ENCODE measurements around the gene SDK2. TPM values are rescaled to one million over a fixed set of nuclear protein-coding genes. Genes with fewer than 3 reads are reported as not detected.

Gene SDK2
- total and polyA plus RNA-seq, 2 experiments from 2014 or later = 0.74 to 5.1 TPM

- peak overlapping the region; percentile 59; the same call in 1 of the 2 replicates for H2AFZ ChIP-seq
- DNase-seq (ENCODE audit: low spot score) (no peak), ATAC-seq (peak; percentile 56)
- Mint-ChIP-seq H3K27ac (no peak overlapping the region), H3K9me3 (no peaks in the 10 kb centered on the region), H3K4me3 (no peak overlapping the region), H3K36me3 (ENCODE audit: low read depth) (no peaks in the 10 kb centered on the region), H3K27me3 (ENCODE audit: insufficient read depth, low read depth, poor library complexity) (peaks cover 12% of the 10 kb centered on the region), H3K4me1 (peaks cover 19% of the 10 kb centered on the region)
- H3K4me3 ChIP-seq = no peak overlapping the region
- no peak overlapping the region for H3K4me2 ChIP-seq
- H3K27me3 ChIP-seq (ENCODE audit: insufficient read depth) = no peaks in the 10 kb centered on the region
- no peak overlapping the region for H3K27ac ChIP-seq (ENCODE audit: low read depth)
- H3K4me1 ChIP-seq (ENCODE audit: insufficient read depth) = no peaks in the 10 kb centered on the region; the same call in 1 of the 2 replicates
- no peaks in the 10 kb centered on the region for H3F3A ChIP-seq (replicated peaks; ENCODE audit: low read depth)
- no peaks in the 10 kb centered on the region for H3K79me2 ChIP-seq (replicated peaks; ENCODE audit: insufficient read depth)
- H3K9me2 ChIP-seq (ENCODE audit: insufficient read depth) = no peaks in the 10 kb centered on the region
- H3K36me3 ChIP-seq (ENCODE audit: insufficient read depth) = no peaks in the 10 kb centered on the region
- no peaks in the 10 kb centered on the region for H4K20me1 ChIP-seq (replicated peaks; ENCODE audit: insufficient read depth)
- no peak for TF ChIP-seq EZH2phosphoT487 (IDR thresholded peaks at IDR 0.05; ENCODE audit: unreplicated experiment)
- no peak for TF ChIP-seq CREB1 (CRISPR knock-in tag; IDR thresholded peaks at IDR 0.05; ENCODE audit: low read depth)
- no peak for TF ChIP-seq POLR2AphosphoS5 (IDR thresholded peaks at IDR 0.05; ENCODE audit: low read depth)
- no peak for TF ChIP-seq ZNF462 (CRISPR knock-in tag; IDR thresholded peaks at IDR 0.05)
- no peak for TF ChIP-seq CTCF (conservative IDR thresholded peaks at IDR 0.05; ENCODE audit: low read depth in 2 of 2)
- TF ChIP-seq ZNF331 (CRISPR knock-in tag; IDR thresholded peaks at IDR 0.05; ENCODE audit: low read depth) = no peak
- TF ChIP-seq REST (IDR thresholded peaks at IDR 0.05; ENCODE audit: unreplicated experiment) = no peak
- no peak for TF ChIP-seq ETS1 (IDR thresholded peaks at IDR 0.05)
- no peak for TF ChIP-seq JUNB (IDR thresholded peaks at IDR 0.05; ENCODE audit: unreplicated experiment)
- TF ChIP-seq NANOG (IDR thresholded peaks at IDR 0.05; ENCODE audit: borderline replicate concordance) = no peak
- no peak for TF ChIP-seq ZNF114 (CRISPR knock-in tag; IDR thresholded peaks at IDR 0.05)
- TF ChIP-seq STAT1 (IDR thresholded peaks at IDR 0.05; ENCODE audit: unreplicated experiment) = no peak
- no peak for TF ChIP-seq EZH2 (IDR thresholded peaks at IDR 0.05; ENCODE audit: low read depth, unreplicated experiment)
Observed at GRCh38 chr17:73628642-73629552, 15.3 kb downstream of the SDK2 start.
